HG02852 (cell line): ENCODE measurements around the gene LY6G5B.
A peak's percentile ranks its signal among the peaks of the same experiment; 100 is the strongest.

Source experiments
- ATAC-seq: cut with Tn5 transposase; IDR thresholded peaks from one replicate; pipeline ENCODE4 v1.9.1; 2021; ENCODE audit warnings: mild to moderate bottlenecking, moderate library complexity; ENCODE audit not compliant: unreplicated experiment

LY6G5B gene

DNA sequence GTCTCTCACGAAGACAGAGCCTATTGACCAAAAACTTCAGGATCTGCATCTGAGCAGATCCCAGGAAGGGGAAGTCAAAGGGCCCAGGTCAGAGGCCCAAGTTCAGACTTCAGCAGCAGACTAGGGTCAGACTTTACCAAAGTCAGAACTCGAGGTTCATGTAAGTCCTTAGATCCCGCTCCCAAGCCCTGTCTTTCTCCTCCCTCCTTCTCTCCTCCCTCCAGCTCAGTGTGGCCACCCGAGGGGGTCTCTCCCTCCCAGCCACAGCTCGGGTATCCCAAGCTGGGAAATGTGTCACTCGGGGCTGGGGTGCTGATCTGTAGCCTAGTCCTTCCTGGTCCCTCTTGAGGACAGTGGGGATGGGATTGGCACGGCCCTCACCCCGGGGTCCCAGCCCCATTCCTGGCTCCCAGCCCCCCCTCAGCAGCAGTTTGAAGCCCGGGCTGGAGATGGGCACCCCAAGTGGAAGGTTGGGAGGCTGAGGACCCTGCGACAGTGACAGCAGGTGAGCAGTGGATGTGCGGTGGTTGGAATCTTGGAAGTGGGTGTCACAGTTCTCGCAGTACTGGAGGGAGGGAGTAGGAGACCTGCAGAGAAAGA is 7.6 kb upstream of the LY6G5B start:
- no peak for ATAC-seq

DNA sequence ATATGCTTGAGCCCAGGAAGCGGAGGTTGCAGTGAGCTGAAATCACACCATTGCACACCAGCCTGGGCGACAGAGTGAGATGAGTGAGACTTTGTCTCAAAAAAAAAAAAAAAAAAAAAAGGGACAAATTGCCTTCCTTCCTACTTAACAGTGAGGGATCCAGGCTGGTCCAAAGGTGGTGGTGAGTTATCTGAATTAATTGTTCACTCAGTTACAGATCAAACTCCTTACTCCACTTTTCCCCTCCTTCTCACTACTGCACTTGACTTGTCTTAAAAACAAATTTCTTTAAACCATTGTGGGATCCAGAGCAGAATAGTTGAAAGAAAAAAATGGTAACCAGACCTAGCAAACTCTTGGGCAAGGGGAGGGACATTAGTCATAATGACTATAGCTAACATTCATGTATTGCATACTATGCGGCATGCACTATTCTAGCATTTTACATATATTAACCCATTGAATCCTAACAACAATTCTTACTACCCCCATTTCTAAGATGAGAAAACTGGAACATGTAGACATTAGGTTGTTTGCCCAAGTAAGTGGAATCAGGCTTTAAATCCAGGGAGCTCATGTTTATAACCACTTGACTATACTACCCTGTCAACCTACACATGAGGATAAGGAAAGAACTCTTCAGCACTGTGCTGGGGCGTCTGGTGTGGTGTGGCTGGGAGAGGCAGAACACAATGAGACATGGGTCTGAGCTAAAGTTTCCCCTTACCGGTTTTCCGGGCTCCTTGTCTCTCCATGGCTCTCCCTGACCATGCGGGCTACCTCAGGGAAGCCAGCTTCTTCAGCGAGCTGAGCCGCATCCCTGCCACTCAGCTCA is 6.4 kb upstream of the LY6G5B start:
- no peak for ATAC-seq

DNA sequence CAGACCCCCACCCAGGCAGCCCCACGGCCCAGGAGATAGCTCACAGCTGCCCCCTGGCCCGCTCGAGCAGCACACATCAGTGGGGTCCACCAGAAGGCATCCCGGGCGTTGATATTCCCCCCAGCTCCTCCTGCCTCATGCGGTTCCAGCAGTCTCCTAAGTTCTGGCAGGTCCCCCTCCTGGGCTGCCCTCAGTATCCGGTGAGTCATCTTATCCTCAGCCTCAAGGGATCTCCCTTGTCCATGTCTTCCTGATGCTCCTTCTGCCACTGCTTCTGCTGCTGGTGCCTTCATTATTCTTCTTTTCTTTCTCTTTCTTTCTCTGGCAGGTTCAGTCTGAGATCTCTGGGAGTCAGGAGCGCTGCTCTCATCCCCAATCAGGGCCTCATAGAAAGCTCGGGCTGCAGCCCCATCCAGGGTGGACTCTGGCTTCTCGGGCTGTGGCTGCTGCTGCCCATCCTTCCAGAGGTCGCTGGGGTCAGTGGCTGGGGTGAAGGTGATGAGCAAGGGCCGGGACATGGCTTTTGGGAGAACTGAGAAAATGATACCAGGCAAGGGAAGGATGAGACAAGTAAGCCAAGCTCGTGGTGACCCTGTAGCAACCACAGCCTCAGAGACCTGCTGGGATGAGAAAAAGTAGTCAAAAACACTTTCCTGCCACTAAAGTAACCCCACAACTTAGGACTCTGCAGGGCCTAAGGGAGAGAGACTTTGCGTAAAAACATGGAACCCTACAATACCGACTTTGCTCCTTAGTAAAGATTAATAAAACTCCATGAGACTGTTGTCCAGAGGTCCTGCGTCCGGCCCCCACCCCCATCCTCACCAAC is 5.6 kb upstream of the LY6G5B start:
- no peak for ATAC-seq

GRCh38 chr6:31664790-31665500 is 4.8 kb upstream of the LY6G5B start, which contains the start of gene GPANK1:
GPANK1 (minus strand) TSS chr6:31664997; CDS start chr6:31664478, 519 bp downstream.
- ATAC-seq: no peak

- ATAC-seq: peak; percentile 78
Measured at GRCh38 chr6:31665501-31666336, 4.1 kb upstream of the LY6G5B start, which contains the start of gene CSNK2B. CSNK2B (plus strand) TSS chr6:31666080; CDS start chr6:31666832, 752 bp downstream.

DNA sequence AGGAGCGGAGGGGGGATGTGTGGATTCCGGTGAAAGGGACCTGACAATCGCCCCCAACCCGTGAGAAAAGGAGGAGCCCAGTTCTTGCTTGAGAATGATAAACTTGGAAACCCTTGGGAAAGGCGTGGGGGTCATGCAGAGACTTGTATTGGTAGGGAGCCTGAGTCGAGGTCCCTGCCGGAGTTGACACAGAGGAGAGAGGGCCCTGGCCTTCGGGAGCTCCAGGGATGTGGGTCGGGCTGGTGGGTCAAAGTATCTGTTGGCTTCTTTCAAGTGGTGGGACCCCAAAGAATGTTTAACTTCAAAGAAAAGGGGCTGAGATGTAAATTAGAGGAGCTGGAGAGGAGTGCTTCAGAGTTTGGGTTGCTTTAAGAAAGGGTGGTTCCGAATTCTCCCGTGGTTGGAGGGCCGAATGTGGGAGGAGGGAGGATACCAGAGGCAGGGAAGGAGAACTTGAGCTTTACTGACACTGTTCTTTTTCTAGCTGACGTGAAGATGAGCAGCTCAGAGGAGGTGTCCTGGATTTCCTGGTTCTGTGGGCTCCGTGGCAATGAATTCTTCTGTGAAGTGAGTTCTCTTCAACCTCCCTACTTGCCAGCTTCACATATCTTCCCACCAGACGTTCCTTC is 3.3 kb upstream of the LY6G5B start:
- no peak for ATAC-seq

DNA sequence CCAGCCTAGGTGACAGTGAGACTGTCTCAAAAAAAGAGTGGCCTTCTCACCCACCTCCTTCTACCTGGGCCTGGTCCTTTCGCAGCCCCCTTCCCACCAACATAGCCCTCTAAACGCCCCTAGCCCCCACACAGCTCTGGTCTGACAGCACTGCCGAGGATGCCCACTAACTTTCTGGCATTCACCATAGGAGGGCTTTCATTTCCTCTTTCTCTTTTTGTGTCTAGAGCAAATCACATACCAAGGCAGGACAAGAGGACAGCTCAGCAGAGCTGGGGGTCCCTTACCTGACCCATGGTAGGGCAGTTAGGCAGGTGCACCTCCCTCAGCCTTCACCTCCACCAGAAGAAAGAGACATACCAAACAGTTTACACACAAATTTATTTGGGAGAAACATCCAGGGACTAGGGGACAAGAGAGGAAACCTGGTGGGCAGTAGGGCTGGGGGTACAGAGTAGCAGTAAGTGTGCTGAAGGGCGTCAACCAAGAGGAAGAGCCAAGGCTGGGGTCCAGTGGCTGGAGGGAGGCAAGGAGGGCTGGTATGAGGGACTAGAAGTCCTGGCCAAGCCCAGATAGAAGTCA is 6.6 kb downstream of the LY6G5B start:
- ATAC-seq: no peak

- ATAC-seq: no peak
Measured at GRCh38 chr6:31676904-31677303, 7.1 kb downstream of the LY6G5B start.

GRCh38 chr6:31677955-31678354 is 8.2 kb downstream of the LY6G5B start:
- no peak for ATAC-seq

DNA sequence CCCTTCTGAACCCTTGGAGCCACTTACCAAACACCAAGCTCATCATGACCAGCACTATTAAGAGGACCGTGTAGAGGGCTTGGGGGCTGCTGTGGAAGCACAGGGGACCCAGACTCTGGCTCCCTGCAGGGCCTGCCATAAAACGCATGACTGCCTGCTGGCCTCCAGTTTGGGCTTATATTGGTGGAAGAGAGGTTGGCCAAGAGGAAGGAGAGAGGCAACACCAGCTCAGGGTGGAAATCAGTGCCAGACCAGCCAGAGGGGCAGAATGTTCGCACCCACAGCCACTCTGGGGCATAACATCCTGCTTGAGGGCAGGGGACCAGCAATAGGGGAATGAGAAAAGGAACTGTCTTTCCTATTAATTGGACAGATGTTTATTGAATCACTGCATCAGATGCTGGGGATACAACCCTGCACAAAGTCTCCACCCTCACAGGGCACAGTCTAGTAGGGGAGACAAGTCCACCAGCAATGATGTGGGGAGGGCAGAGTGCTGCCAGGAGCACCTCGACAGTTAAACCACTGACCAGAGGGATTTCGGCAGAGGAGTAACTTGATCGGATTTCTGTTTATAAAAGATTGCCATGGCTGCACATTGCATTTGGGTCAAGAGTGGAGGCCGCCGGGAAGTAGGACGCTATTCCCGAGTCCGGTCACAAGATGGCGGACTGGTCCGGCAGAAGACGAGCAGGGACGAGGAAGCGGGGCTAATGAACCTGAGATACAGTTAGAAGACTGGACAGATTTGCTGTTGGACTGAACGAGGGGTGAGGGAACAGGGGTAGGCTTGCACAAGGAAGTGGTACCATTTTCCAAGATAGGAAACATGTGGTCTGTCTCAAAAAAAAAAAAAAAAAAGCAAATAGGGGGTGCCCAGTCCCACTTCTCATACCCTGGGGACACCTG is 10.7 kb downstream of the LY6G5B start, which contains the start of gene LY6G5C:
Gene LY6G5C, minus strand, starts transcription at position 842 of the 909 bp plus-strand sequence. Its CDS starts 694 bp downstream, at position 148.
- no peak for ATAC-seq

GRCh38 chr6:31681135-31681671 is 11.4 kb downstream of the LY6G5B start:
- ATAC-seq: no peak

GRCh38 chr6:31683591-31683990 is 13.8 kb downstream of the LY6G5B start:
- no peak for ATAC-seq

DNA sequence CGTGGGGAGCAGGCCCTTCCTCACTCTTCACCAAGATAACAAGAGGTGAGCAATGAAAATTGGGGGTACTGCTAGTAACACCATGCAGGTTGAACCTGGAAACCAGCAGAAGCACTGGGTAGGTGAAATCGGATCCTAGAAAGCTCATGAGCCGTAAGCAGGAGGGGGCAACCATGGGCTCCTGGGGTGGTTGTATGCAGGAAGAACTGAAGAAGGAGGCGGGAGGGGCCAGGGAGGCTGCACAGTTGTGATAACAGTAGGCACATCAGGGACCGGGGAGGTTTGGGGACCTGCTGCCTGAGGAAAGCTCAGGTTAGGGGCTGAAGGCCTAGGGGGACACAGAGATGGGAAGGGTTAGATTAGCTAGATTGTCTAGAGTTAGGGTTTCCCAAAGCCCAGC is 16.7 kb downstream of the LY6G5B start:
- no peak for ATAC-seq

- no peak for ATAC-seq
Measured at GRCh38 chr6:31687321-31687720, 17.5 kb downstream of the LY6G5B start.

DNA sequence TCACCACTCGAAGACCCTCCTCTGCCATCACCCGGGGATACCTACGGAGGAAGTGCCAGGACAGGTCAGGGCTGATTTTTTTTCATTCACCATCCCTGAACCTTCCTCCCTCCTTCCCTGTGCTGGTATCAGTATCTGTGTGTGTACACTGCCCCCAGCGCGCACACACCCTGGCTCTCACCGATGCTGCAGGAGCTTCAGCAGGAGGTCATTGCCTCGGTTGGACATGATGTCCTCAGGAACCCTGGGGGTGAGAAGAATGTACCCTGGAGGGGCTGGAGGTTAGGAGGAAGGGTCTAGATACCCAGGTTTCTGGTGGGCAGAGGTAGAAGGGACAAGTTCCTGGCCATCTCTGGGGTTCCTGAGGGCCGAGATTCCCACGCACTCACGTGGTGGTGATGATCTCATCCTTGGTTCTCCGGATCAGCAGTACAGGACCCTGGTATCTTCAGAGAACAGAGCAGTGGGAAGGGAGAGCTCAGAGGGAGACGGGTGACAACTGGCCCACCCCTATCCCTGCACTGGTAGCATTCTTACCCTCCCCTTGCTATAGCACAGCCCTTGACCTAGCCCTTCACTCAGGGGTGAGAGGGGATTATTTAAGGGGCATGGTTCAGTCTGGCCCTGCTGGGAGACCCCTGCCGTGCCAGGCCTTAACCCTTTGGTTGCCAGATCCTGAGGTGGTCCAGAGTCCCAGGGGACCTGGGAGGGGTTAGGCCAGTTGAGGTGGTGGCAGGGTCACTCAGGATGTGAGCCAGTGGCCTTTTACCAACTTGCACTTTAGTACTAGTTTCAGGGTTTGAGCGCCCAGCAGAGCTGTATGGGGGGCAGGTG is 18.3 kb downstream of the LY6G5B start:
- no peak for ATAC-seq

GRCh38 chr6:31689249-31690110 is 19.7 kb downstream of the LY6G5B start:
- no peak for ATAC-seq
